ENCODE data around the gene PIP4K2A.

PIP4K2A gene

DNA sequence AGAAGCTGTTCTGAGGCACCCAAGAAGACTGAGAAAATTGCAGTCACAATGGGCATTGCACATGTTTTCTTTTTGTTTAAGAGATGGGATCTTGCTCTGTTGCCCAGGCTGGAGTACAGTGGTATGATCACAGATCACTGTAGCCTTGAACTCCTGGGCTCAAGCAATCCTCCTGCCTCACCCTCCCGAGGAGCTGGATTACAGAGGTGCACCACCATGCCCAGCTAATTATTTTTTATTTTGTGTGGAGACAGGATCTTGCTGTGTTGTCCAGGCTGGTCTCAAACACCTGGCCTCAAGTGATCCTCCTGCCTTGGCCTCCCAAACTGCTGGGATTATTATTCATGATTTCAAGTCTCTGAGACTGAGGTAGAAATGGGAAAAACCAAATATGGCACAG lies 168.7 kb downstream of the PIP4K2A start:
- Histone ChIP-seq H3K4me3 (ENCODE audit: low read length) (no peak overlapping the region), H3K36me3 (replicated peaks; ENCODE audit: low read depth, low read length) (peaks cover 2% of the 10 kb centered on the region), H4K20me1 (ENCODE audit: insufficient read depth, low read length) (no peaks in the 10 kb centered on the region), H3K27me3 (ENCODE audit: low read depth, low read length) (no peaks in the 10 kb centered on the region), H3K4me2 (ENCODE audit: low read length) (no peak overlapping the region), H2AFZ (ENCODE audit: low read depth, low read length) (no peak overlapping the region), H3K79me2 (ENCODE audit: low read length) (no peaks in the 10 kb centered on the region), H3K9me3 (ENCODE audit: insufficient read depth, low read length) (no peaks in the 10 kb centered on the region), H3K9ac (ENCODE audit: low read length) (no peak overlapping the region), H3K27ac (ENCODE audit: low read length) (no peak overlapping the region), H3K4me1 (ENCODE audit: low read length) (no peaks in the 10 kb centered on the region)
- TF ChIP-seq, protein P1, sequence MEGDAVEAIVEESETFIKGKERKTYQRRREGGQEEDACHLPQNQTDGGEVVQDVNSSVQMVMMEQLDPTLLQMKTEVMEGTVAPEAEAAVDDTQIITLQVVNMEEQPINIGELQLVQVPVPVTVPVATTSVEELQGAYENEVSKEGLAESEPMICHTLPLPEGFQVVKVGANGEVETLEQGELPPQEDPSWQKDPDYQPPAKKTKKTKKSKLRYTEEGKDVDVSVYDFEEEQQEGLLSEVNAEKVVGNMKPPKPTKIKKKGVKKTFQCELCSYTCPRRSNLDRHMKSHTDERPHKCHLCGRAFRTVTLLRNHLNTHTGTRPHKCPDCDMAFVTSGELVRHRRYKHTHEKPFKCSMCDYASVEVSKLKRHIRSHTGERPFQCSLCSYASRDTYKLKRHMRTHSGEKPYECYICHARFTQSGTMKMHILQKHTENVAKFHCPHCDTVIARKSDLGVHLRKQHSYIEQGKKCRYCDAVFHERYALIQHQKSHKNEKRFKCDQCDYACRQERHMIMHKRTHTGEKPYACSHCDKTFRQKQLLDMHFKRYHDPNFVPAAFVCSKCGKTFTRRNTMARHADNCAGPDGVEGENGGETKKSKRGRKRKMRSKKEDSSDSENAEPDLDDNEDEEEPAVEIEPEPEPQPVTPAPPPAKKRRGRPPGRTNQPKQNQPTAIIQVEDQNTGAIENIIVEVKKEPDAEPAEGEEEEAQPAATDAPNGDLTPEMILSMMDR (IDR thresholded peaks at IDR 0.05; ENCODE audit: low read depth, low read length) = no peak
- no peak for TF ChIP-seq EZH2phosphoT487 (IDR thresholded peaks at IDR 0.05; ENCODE audit: low read depth)

DNA sequence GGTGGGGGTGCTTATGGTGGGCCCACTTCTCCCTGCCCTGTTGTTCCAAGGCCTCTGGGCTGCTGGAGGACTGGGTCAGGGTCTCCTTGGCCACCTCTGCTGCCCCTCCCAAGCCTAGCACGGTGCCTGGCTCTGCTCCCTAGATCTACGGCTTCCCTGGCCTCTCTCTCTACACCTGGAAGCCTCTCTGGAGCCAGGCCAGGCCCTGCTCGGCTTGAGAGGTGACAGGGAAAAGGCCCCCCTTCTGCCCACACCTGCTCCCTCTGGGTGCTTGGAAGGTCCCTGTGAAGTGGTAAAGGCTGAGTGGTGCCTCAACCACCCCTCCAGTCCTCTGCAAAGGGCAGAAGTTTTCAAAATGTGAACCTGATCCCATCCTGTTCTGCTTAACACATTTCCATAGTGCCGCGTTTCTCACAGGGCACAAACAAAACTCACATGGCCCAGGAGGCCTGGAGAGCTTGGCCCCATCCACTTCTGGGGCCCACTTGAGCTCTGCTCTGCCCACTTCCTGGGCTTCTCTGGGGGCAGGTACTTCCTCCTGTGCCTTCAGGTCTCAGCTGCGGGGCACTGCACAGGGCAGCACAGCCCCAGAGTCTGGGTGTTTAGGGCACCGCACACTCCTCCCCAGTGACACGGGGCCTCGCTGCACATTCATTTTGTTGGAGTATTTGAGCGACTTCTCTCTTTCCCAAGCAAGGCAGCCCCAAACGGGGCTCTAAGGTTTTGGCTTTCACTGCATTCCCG lies 169.9 kb downstream of the PIP4K2A start:
- Histone ChIP-seq H3K27me3 (ENCODE audit: low read depth, low read length) (no peaks in the 10 kb centered on the region), H3K9me3 (ENCODE audit: insufficient read depth, low read length) (no peaks in the 10 kb centered on the region), H3K79me2 (ENCODE audit: low read length) (no peaks in the 10 kb centered on the region), H4K20me1 (ENCODE audit: insufficient read depth, low read length) (no peaks in the 10 kb centered on the region), H3K4me2 (ENCODE audit: low read length) (no peak overlapping the region), H3K9ac (ENCODE audit: low read length) (no peak overlapping the region), H3K27ac (ENCODE audit: low read length) (no peak overlapping the region), H2AFZ (ENCODE audit: low read depth, low read length) (no peak overlapping the region), H3K36me3 (replicated peaks; ENCODE audit: low read depth, low read length) (no peaks in the 10 kb centered on the region), H3K4me1 (ENCODE audit: low read length) (no peaks in the 10 kb centered on the region), H3K4me3 (ENCODE audit: low read length) (no peak overlapping the region)
- no peak for TF ChIP-seq EZH2phosphoT487 (IDR thresholded peaks at IDR 0.05; ENCODE audit: low read depth)
- TF ChIP-seq, protein P1 (IDR thresholded peaks at IDR 0.05; ENCODE audit: low read depth, low read length) = no peak

DNA sequence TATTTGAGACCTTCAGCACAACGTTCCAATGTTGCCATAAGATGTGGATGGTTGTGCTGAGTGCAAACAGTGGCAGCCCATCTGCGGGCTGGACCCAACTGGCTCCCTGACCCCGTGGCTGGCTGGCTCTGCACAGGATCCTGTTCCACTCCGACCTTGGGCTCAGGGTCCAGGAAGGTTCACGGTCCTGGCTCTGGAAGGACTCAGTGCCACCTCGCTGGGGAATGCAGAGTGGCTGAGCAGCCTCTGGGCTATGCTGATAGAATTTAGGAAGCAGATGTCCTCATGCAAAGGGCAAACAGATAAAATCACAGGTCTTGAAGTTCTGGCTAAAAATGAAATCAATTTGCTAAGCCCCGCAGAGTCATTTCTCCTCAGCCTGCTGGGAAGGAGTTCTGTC lies 171.6 kb downstream of the PIP4K2A start:
- H4K20me1 ChIP-seq (ENCODE audit: insufficient read depth, low read length) = no peaks in the 10 kb centered on the region
- no peaks in the 10 kb centered on the region for H3K9me3 ChIP-seq (ENCODE audit: insufficient read depth, low read length)
- no peak overlapping the region for H3K9ac ChIP-seq (ENCODE audit: low read length)
- H3K36me3 ChIP-seq (replicated peaks; ENCODE audit: low read depth, low read length) = no peaks in the 10 kb centered on the region
- no peaks in the 10 kb centered on the region for H3K4me1 ChIP-seq (ENCODE audit: low read length)
- TF ChIP-seq, protein P1 (IDR thresholded peaks at IDR 0.05; ENCODE audit: low read depth, low read length) = no peak
- TF ChIP-seq EZH2phosphoT487 (IDR thresholded peaks at IDR 0.05; ENCODE audit: low read depth) = no peak
- no peak overlapping the region for H3K27ac ChIP-seq (ENCODE audit: low read length)
- H3K4me3 ChIP-seq (ENCODE audit: low read length) = no peak overlapping the region
- H3K79me2 ChIP-seq (ENCODE audit: low read length) = no peaks in the 10 kb centered on the region
- H3K4me2 ChIP-seq (ENCODE audit: low read length) = no peak overlapping the region
- H3K27me3 ChIP-seq (ENCODE audit: low read depth, low read length) = no peaks in the 10 kb centered on the region
- H2AFZ ChIP-seq (ENCODE audit: low read depth, low read length) = no peak overlapping the region

DNA sequence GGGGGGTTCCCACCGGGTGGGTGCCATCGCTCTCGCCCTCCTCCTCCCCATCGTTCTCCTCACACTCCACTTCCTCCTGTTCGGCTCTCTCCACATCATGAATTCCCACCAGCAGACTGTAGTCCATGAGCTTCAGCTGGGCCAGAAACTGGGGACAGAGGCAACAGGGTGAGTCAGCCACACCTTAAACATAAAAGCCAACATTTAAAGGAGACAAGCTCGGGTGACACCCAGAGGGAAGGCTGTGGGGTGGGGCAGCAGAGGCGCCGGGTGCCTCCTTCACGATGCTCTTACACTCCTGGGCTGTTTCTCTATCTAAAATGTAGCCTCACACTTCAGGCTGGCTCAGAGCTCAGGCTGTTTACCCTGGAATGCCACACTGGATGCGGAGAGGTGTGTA lies 172.5 kb downstream of the PIP4K2A start:
- no peaks in the 10 kb centered on the region for H3K27me3 ChIP-seq (ENCODE audit: low read depth, low read length)
- no peaks in the 10 kb centered on the region for H3K79me2 ChIP-seq (ENCODE audit: low read length)
- no peaks in the 10 kb centered on the region for H4K20me1 ChIP-seq (ENCODE audit: insufficient read depth, low read length)
- H3K36me3 ChIP-seq (replicated peaks; ENCODE audit: low read depth, low read length) = no peaks in the 10 kb centered on the region
- no peak overlapping the region for H3K4me2 ChIP-seq (ENCODE audit: low read length)
- no peaks in the 10 kb centered on the region for H3K4me1 ChIP-seq (ENCODE audit: low read length)
- H3K4me3 ChIP-seq (ENCODE audit: low read length) = no peak overlapping the region
- no peak overlapping the region for H3K9ac ChIP-seq (ENCODE audit: low read length)
- H2AFZ ChIP-seq (ENCODE audit: low read depth, low read length) = no peak overlapping the region
- no peaks in the 10 kb centered on the region for H3K9me3 ChIP-seq (ENCODE audit: insufficient read depth, low read length)
- H3K27ac ChIP-seq (ENCODE audit: low read length) = no peak overlapping the region
- no peak for TF ChIP-seq EZH2phosphoT487 (IDR thresholded peaks at IDR 0.05; ENCODE audit: low read depth)
- TF ChIP-seq, protein P1 (IDR thresholded peaks at IDR 0.05; ENCODE audit: low read depth, low read length) = no peak
